Measurements from ENCODE around the gene GARRE1.

The GARRE1 gene

GRCh38 chr19:34299576-34299975 is 45.2 kb downstream of the GARRE1 start:
- no peak for DNase-seq

GRCh38 chr19:34300380-34300779 is 46.0 kb downstream of the GARRE1 start:
- DNase-seq: no peak

DNA sequence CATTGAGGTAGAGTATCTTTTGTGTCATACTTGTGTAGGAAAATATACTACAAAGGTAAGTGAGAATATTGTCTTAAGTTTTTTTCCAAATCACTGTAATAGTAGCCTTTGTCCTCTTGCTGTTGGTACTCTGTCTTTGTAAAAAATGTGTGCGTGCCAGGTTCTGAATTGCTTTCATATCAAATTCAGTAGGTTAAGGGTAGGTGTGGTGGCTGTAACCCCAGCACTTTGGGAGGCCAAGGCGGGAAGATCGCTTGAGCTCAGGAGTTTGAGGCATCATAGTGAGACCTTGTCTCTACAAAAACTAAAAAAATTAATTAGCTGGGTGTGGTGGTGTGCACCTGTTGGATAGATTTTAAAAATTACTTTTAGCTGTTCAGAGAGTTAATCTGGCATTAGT is 46.6 kb downstream of the GARRE1 start:
- no peak for DNase-seq
